NCI-H1105 treated with DMSO at 0.1 percent for 48 hours (cell line): ENCODE data around the gene TXNDC15.
A peak's percentile ranks its signal among the peaks of the same experiment; 100 is the strongest.
"Not testable (repeated sequence)": the region's sequence is repeated elsewhere in the genome, so short reads cannot be mapped to it uniquely, and the experiment has no call there.

Experiments
- DNase-seq: peaks from one replicate; lab custom pipeline; 2025; lab: John Stamatoyannopoulos, UW

The TXNDC15 gene, protein sequence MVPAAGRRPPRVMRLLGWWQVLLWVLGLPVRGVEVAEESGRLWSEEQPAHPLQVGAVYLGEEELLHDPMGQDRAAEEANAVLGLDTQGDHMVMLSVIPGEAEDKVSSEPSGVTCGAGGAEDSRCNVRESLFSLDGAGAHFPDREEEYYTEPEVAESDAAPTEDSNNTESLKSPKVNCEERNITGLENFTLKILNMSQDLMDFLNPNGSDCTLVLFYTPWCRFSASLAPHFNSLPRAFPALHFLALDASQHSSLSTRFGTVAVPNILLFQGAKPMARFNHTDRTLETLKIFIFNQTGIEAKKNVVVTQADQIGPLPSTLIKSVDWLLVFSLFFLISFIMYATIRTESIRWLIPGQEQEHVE

DNA sequence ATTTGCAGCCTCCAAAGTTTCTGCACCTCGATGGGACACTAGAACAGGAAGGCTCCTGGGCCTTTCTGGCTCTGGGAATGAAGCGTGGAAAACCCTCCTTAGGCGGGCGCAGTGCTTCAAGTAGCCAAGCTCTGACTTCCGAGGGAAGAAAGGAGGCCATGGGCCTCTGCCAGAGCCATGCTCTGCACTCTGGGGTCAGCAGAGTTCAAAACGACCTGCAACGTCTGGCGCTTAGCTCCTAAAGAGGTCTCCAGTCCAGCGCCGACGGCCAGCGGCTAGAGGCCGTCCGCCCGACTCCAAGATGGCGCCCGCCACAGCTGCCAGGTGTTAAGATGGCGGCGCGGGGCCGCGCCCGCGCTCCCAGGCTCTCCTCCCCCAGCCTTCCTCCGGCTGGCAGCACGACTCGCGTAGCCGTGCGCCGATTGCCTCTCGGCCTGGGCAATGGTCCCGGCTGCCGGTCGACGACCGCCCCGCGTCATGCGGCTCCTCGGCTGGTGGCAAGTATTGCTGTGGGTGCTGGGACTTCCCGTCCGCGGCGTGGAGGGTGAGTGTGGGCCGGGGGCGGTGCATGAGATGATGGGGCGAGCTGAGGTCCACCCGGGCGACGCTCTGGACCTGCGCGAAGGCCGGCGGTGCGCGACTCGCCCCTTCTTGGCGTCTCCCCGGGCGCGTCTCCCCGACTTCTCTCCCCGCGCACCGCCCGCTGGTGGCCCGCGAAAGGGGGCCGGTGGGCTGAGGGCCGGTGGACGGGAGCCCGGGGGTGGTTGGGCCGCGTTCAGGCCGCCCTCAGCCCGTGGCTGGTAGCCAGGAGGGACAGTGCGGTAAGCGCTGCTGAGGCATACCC, at the start of gene TXNDC15:
TSS of gene TXNDC15 (plus strand) at position 385 of the 844 bp plus-strand sequence. CDS start at position 442, 57 bp downstream.
- peak; percentile 65 for DNase-seq

DNA sequence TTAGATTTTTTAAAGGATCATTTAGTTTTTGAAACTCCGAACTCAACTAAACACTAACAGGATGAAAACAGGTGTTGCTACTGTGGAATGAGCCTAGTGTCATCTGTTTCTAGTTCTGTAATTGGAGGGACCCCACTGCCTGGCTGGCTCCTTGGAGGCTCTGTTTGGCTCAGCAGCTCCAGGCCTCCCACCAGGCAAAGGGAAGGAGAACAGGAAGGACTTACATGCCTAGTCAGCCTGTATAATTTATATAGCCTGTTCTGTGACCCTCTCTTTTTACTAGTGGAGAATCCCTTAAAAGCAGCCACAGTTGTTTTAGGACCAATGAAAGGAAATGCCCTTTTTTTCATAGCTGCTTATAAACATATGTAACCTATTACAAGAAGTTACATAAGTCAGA, 49.5 kb upstream of the TXNDC15 start:
- no peak for DNase-seq

DNA sequence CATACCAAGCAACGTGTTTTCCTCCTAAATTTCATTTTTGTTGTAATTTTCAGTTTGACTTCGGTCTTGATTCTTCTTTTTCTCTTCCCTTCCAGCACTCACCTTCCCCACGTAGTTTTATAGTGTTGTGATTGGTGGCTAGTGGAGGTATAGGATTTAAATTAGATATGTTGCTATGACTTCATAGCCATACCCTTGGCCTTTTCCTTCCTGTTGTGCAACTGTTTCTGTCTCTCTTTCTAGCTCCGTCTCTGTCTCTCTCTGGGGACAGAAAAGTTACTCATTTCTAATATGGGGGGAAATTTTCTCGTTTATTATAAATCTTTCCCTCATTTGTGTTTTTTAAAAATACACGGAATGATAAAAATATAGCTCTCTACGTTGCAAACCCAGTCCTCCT, 49.0 kb upstream of the TXNDC15 start:
- no peak for DNase-seq

DNA sequence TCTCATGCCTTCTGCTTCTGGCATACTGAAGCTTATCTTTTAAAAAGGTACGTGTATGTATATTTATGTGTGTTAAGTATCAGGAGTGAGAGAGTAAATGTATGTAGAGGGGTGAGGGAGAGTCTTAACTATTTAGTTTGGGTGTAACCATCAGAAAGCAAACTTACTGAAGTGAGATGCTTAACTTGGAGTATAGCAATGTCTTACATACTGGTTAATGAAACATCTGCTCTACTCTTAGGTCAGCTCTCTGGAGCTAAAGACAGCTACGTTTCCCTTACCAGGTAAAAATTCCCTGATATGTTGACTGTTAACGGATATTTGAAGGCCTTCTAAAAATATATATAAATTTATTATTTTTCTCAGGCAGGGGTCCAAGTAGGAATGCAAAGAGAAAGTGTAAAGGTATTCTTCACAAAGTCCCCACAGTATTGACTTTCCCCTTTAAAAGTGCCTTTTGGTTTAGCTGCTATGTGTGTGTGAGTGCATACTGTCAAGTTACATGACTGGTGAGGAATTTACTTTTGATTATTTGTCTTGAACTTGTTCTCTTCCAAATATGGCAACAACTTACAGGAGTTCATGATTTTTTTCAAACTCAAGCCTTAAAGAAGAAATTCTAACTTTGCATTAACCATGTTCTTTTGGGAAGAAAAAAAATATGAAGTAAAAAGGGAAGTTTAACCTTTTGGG, 40.7 kb upstream of the TXNDC15 start:
- no peak for DNase-seq

DNA sequence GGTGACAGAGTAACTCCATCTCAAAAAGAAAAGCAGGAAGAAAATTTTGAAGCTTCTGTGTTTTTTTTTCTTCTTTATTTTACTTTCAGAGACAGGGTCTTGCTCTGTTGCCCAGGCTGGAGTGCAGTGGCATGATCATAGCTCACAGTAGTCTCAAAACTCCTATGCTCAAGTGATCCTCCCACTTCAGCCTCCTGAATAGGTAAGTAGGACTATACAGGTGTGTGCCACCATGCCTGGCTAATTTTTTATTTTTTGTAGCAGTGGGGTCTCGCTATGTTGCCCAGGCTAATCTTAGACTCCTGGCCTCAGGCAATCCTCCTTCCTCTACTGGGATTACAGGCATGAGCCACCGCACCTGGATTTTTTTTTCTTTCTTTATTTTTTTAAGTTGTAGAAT, 38.5 kb upstream of the TXNDC15 start:
- no peak for DNase-seq

DNA sequence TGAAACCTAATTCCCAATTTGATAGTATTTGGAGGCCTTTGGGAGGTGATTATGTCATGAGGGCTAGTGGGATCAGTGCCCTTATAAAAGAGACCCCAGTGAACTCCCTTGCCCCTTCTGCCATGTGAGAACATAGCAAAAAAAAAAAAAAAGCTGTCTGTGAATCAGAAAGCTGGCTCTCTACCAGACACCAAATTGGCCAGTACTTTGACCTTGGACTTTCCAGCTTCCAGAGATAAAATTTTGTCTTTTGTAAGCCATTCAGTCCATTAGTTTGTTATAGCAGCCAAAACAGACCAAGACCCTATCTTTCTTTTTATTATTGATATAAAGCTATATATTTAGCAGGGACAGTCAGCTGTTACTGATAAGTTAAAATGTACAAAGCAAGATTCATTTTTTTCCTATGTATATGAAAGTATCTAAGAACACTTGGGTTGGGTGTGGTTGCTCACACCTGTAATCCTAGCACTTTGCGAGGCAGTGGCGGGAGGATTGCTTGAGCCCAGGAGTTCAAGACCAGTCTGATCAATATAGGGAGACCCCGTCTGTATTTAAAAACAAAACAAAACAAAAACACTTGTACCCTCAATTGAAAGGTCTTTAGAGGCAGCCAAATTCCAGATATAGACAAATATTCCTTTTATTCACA, 36.5 kb upstream of the TXNDC15 start:
- DNase-seq: no peak

DNA sequence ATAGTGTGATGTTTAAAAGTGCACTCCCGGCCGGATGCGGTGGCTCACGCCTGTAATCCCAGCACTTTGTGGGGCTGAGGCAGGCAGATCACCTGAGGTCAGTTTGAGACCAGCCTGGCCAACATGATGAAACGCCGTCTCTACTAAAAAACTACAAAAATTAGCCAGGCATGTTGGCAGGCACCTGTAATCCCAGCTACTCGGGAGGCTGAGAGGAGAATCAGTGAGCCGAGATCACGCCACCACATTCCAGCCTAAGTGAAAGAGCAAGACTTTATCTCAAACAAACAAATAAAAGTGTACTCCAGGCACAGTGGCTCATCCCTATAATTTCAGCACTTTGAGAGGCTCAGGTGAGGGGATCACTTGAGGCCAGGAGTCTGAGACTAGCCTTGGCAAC, 35.8 kb upstream of the TXNDC15 start:
- not testable (repeated sequence) for DNase-seq

DNA sequence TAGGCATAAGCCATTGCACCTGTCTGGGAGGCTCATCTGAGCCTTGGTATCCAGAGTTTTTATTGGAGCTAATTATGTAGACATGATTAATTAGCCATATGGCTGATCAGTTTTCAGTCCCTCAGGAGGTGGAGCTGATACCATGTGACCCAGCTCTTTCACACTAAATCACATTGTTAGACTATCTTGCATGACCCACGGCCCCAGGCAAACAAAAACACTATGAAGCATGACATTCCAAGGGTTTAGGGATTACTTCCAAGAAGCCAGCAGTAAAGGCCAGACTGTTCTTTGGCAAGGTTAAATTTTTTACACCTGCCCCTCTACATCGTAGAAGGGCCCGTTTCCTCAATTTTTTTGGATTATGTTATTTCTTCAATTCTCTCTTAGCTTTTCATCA, 33.4 kb upstream of the TXNDC15 start:
- no peak for DNase-seq

DNA sequence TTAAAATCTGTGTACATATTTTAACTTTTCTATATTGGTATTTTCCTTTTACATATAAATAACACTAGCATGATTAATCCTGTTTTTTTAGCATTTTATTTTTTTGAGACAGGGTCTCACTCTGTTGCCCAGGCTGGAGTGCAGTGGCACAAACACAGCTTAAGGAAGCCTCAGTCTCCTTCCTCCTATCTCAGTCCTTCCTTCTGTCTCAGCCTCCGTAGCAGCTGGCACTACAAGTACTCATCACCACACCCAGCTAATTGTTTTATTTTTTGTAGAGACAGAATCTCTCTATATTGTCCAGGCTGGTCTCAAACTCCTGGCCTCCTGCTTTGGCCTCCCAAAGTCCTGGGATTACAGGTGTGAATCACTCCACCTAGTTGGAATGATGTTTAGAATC, 29.9 kb upstream of the TXNDC15 start:
- no peak for DNase-seq

DNA sequence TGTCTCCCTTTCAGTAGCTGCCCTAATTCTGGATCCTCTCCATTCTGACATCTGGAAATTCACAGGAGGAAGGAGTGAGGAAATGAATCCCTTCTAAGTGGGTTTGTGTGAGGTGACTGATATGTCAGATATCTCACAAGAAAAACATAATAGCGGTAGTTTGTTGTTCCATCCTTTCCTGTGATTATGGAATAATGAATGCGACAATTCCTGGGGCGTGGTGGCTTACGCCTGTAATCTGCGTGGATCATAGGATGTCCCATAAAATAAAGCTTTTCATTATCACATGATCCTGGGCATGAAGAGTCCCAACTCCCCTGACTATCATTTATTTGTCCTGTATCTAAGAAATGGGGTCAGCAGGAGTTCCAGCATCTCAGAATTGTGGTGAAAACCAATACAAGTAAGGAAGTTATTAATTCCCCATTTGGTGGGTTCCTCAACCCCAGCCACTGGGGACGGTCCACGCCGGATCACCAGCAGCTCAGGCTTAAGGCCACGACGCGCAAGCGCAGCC, 28.8 kb upstream of the TXNDC15 start:
- DNase-seq: no peak

DNA sequence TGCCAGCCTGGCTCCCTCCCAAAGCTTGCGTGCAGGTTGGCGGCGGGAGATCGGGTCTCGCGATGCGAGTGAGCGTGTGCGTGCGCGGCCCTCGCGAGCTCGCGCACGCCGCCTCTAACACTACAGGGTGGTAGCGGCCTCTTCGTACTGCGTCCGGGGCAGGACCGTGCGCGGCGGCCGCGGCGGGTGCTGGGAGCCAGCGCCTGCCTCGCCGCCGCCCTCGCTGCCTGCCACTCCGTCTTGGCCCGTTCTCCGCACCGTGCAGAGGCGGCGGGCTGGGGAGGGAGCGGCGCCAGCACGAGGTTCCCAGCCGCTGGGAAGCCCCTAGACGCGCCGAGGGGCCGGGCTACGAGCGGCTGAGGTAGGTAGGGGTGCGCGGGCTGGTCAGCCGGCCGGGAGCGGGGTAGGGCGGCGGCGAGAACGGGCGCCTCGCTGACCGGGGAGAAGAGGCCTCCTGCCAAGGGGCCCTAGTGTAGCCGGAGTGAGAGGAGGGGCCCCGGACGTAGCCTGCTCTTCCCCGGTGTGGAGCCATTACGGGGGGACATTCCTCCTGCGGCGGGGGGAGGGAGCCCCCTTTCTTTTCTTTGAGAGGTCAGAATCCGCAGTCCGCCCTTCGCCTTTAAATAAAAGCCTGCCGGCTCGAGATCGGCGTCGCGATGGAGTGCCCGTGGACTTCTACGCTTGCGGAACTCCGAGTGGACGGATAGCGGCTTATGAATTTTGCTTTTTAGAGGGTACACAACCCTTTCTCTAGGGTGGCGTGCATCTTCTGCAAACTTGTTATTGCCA, 28.1 kb upstream of the TXNDC15 start, which contains the start of gene C5orf24:
TSS of gene C5orf24 (plus strand) at position 117 of the 789 bp plus-strand sequence. CDS start 8,933 bp downstream, outside the sequence.
- DNase-seq: peak; percentile 84

DNA sequence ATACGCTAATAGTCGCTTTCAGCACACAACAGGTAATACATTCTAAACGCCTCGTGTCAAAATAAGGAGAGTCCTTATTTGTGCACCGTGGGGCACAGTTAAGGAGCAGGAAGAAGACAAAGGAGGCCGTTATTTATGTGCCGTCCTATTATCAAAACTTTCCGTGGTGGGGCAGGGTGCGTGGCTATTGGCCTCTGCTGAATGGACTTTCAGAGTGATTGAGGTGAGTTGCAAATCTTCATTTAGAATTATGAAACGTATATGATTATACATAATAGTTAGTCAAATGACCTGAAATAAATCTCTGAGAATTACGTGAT, 27.6 kb upstream of the TXNDC15 start:
- peak; percentile 14 for DNase-seq

DNA sequence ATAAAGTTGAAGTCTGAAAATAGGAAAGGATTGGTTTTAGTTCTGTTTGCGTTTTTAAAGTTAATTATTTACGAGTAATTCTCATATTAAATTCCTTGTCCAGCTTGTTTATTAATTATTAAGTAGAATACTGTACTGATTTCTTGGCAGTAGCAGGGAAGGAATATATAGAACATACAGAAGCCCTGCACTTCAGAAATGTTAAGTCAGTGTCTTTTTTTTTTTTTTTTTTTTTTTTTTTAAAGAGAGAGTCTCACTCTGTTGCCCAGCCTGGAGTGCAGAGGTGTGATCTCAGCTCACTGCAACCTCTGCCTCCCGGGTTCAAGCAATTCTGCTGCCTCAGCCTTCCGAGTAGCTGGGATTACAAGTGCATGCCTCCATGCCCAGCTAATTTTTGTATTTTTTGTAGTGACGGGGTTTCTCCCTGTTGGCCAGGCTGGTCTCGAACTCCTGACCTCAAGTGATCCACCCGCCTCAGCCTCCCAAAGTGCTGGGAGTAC, 24.7 kb upstream of the TXNDC15 start:
- DNase-seq: not testable (repeated sequence)

DNA sequence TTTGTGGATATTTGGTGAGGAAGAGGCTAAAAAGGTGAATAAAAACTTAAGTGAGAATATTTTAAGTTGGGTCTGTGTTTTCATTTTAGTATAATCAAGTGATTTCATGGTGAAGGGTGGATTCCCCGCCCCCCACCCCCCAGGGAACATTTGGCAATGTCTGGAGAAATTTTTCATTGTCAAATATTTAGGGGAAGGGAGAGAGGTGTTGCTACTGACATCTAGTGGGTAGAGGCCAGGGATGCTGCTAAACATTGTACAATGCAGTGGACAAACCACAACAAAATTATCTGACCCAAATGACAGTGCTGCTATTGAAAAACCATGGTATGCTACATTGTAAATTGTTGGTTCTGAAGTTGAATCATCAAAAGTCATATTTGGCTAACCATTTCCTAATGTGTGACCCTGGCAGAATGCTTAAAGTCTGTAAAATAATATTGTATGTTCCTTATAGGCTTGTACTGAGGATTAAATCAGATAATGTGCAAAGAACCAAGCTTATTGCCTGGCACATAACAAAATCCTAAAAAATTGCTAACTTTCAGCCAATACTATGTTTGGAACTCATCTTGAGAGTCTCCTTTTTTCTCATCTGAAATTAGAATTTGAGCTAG, 22.8 kb upstream of the TXNDC15 start:
- DNase-seq: peak; percentile 5

DNA sequence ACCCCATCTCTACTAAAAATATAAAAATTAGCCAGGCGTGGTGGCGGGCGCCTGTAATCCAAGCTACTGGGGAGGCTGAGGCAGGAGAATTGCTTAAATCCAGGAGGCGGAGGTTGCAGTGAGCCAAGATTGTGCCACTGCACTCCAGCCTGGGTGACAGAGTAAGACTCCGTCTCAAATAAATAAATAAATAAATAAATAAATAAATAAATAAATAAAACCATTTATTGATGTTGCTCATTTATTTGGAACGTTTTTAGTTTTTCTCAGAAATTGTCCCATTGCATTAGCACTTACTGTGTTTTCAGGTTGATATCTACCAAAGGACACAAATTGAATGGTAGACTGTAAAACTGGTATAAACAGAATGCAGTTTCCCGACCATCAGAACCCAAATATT, 17.7 kb upstream of the TXNDC15 start:
- not testable (repeated sequence) for DNase-seq

DNA sequence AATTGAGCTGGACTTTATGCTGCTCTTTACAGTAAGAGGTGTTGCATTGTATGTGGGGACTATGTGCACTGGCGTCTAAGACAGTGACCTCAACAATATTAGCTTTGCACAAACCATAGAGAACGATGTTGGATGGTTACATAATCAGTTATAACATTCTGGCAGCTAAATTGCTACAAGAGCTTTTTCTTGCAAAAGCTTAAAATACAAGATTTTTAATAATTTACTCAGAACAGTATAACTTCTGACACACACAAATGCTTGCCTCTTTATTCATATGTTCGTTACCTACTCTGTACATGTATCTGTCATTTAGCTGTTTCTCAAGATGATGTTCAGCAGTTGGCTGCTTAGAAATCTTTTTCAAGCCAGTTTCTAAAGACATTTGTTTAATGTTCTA, 16.8 kb upstream of the TXNDC15 start:
- no peak for DNase-seq

DNA sequence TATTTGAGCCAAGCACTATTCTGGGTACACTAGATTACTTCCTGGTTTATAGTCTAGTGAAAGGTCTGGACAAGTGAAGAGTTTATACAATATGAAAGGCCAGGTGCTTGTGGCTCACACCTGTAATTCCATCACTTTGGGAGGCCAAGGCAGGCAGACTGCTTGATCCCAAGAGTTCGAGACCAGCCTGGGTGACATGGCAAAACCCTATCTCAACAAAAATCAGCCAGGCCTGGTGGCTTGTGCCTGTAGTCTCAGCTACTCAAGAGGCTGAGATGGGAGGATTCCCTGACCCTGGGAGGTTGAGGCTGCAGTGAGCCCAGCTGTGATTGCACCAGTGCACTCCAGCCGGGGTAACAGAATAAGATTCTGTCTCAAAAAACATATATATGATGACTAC, 9.5 kb upstream of the TXNDC15 start:
- DNase-seq: no peak

DNA sequence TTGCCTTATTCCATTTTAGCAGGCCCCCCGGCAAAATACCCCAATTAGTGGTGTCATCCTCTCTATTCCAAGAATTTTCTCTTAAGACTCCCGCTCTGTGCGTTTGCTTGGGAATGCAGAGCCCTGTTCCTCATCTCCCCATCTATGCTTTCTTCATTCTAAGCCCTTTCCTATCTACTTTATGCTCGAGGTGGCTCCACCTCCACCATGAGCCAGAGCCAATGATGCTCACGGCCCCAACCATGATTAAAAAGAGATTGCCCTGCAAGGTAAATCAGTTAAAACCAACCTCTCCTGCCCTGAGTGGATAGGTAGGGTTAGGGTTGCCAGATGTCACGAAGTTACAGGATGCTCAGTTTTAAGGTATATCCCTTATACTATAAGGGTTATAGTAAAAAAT, 677 bp upstream of the TXNDC15 start:
- DNase-seq: no peak

DNA sequence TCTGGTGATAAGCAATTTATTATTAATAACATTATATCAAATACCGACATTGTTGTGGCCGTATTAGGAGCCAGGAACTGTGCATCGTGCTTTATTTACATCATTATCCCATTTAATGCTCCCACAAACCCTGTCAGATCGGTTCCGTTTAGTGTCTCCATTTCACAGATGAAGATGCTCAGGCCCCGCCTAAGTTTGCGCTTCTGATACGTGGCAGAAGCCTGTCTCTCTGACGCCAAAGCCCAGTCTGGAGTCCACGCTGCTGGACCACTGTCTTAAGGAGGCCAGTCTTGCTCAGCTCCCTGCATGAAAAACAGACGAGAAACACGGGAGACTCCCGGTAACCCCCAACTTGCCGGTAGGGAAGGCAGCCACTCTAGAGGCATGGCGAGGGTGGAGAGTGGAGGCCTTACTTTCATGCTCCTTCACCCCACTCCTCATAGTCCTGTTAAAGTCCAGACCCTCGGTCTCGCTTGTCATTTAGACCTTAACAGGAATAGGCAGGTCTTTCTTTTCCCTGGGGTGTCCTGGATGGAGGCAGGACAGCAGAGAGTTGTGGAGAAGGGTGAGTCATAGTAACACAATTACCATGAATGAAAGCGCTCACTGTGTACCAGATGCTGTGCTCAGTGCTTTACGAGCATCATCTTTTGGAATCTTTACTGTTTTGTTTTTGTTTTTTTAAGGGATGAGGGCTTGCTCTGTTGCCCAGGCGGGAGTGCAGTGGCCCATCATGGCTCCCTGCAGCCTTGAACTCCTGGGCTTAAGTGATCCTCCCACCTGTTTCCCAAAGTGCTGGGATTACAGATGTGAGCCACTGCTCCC, 872 bp downstream of the TXNDC15 start:
- DNase-seq: no peak

DNA sequence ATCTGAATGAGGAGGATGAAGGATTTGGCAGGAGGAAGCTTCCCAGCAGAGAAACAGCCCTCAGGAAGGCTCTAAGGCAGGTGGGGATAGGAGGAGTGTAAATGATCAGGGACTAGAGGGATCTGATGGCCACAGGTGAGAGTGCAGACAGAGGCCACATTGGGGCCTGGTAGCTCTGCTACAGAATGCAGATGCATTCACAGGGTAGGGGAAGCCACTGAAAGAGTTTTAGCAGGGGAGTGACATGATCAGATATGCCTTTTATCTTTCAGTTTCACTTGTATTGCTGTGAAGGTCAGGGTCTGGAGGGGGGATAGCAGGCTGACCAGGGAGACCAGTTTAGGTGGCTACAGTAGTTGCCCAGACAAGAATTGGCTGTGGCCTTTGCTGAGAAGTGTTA, 3.0 kb downstream of the TXNDC15 start:
- DNase-seq: no peak
